ENCODE data around the gene SCFD2. TPM values are rescaled to one million over a fixed set of nuclear protein-coding genes. Genes with fewer than 3 reads are reported as not detected.

The SCFD2 gene
- total RNA-seq, 1 donor from 2014 or later, result 11.9 TPM

DNA sequence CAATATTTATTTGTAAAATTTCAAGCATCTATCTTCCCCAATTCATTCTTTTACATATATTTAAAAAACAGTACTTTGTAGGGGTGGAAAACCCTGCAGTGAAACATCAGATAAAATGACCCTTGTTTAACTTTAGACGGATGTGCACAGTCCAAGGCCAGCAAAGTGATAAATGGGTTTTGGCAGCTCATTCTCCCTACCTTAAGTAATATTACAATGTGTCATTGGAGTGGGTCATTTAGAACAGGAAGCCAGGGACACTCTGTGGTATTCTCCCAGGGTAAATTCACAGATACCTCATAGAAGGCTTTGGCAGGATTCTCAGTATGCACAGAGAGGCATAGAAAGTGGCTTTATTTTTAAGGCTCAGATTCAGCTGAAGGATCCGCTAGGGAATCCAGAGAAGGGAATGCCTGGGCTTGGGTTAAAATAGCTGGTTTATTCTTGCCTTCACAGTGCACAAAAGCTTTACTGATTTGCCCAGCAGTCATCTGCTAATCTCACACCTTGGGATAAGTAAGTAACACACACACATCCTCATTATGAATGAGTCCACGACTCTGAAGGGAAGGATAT lies 297.0 kb downstream of the SCFD2 start:
- peaks cover 6% of the 10 kb centered on the region for H3K4me1 Mint-ChIP-seq (ENCODE audit: low read depth, unreplicated experiment)

DNA sequence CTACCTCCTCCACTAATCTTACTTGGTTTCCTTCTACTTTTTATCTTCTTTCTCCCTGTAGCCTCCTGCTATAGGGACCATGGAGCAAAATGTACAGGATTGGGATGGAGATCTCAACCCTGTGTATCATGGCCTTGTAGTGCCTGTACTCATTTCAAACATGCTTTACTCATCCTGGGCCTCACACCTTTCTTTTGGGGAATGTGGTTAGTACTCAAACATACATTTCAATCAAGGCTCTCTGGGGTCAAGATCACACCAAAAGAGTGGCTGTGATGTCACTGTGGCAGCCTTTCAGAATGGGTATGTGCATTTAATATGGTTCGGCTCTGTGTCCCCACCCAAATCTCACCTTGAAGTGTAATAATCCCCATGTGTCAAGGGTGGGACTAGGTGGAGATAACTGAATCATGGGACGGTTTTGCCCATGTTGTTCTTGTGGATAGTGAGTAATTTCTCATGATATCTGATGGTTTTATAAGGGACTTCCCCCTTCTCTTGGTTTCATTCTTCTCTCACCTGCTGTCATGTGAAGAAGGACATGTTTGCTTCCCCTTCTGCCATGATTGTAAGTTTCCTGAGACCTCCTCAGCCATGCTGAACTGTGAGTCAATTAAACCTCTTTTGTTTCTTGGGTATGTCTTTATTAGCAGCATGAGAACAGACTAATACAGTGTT lies 298.6 kb downstream of the SCFD2 start:
- Mint-ChIP-seq H3K4me3 (ENCODE audit: unreplicated experiment) (no peak overlapping the region), H3K27ac (ENCODE audit: unreplicated experiment) (no peak overlapping the region), H3K4me1 (ENCODE audit: low read depth, unreplicated experiment) (peaks cover 4% of the 10 kb centered on the region), H3K9me3 (ENCODE audit: unreplicated experiment) (peaks cover 5% of the 10 kb centered on the region), H3K36me3 (ENCODE audit: low read depth, unreplicated experiment) (peaks cover 4% of the 10 kb centered on the region), H3K27me3 (ENCODE audit: low read depth, unreplicated experiment) (no peaks in the 10 kb centered on the region)
- FAIRE-seq (no peak), DNase-seq (ENCODE audit: low read depth) (no peak)
- Histone ChIP-seq H3K27ac (ENCODE audit: low read depth, low read length) (no peak overlapping the region), H3K4me2 (ENCODE audit: low read length) (no peak overlapping the region), H4K20me1 (ENCODE audit: insufficient read depth, low read length) (no peaks in the 10 kb centered on the region), H3K4me3 (ENCODE audit: insufficient read depth, low read depth, low read length) (no peak overlapping the region), H3K4me1 (ENCODE audit: insufficient read depth, low read length) (no peaks in the 10 kb centered on the region), H3K9ac (ENCODE audit: low read length) (no peak overlapping the region), H3K79me2 (ENCODE audit: insufficient read depth, low read length) (no peaks in the 10 kb centered on the region), H3K9me3 (ENCODE audit: insufficient read depth, low read depth, low read length) (no peaks in the 10 kb centered on the region), H3K27me3 (ENCODE audit: insufficient read depth, low read length) (no peaks in the 10 kb centered on the region), H2AFZ (ENCODE audit: low read depth, low read length) (no peak overlapping the region), H3K36me3 (ENCODE audit: insufficient read depth, low read length) (no peaks in the 10 kb centered on the region)
- no peak for TF ChIP-seq EZH2 (IDR thresholded peaks at IDR 0.05; ENCODE audit: insufficient read depth, low read length)
- TF ChIP-seq, protein P1, sequence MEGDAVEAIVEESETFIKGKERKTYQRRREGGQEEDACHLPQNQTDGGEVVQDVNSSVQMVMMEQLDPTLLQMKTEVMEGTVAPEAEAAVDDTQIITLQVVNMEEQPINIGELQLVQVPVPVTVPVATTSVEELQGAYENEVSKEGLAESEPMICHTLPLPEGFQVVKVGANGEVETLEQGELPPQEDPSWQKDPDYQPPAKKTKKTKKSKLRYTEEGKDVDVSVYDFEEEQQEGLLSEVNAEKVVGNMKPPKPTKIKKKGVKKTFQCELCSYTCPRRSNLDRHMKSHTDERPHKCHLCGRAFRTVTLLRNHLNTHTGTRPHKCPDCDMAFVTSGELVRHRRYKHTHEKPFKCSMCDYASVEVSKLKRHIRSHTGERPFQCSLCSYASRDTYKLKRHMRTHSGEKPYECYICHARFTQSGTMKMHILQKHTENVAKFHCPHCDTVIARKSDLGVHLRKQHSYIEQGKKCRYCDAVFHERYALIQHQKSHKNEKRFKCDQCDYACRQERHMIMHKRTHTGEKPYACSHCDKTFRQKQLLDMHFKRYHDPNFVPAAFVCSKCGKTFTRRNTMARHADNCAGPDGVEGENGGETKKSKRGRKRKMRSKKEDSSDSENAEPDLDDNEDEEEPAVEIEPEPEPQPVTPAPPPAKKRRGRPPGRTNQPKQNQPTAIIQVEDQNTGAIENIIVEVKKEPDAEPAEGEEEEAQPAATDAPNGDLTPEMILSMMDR (IDR thresholded peaks at IDR 0.05; ENCODE audit: insufficient read depth, low read depth, low read length), result no peak

More for the DNA sequence above, 297.0 kb downstream of the SCFD2 start:
- Histone ChIP-seq H3K9me3 (ENCODE audit: insufficient read depth, low read depth, low read length) (no peaks in the 10 kb centered on the region), H3K4me3 (ENCODE audit: insufficient read depth, low read depth, low read length) (no peak overlapping the region), H3K9ac (ENCODE audit: low read length) (no peak overlapping the region), H3K79me2 (ENCODE audit: insufficient read depth, low read length) (no peaks in the 10 kb centered on the region), H3K36me3 (ENCODE audit: insufficient read depth, low read length) (no peaks in the 10 kb centered on the region), H3K4me1 (ENCODE audit: insufficient read depth, low read length) (no peaks in the 10 kb centered on the region), H4K20me1 (ENCODE audit: insufficient read depth, low read length) (no peaks in the 10 kb centered on the region), H2AFZ (ENCODE audit: low read depth, low read length) (no peak overlapping the region), H3K4me2 (ENCODE audit: low read length) (no peak overlapping the region), H3K27me3 (ENCODE audit: insufficient read depth, low read length) (no peaks in the 10 kb centered on the region), H3K27ac (ENCODE audit: low read depth, low read length) (no peak overlapping the region)
- FAIRE-seq (no peak), DNase-seq (ENCODE audit: low read depth) (peak; percentile 83)
- Mint-ChIP-seq H3K27ac (ENCODE audit: unreplicated experiment) (no peak overlapping the region), H3K36me3 (ENCODE audit: low read depth, unreplicated experiment) (peaks cover 4% of the 10 kb centered on the region), H3K27me3 (ENCODE audit: low read depth, unreplicated experiment) (no peaks in the 10 kb centered on the region), H3K9me3 (ENCODE audit: unreplicated experiment) (peaks cover 5% of the 10 kb centered on the region), H3K4me3 (ENCODE audit: unreplicated experiment) (no peak overlapping the region)
- TF ChIP-seq EZH2 (IDR thresholded peaks at IDR 0.05; ENCODE audit: insufficient read depth, low read length), result no peak
- TF ChIP-seq, protein P1 (IDR thresholded peaks at IDR 0.05; ENCODE audit: insufficient read depth, low read depth, low read length), result no peak

DNA sequence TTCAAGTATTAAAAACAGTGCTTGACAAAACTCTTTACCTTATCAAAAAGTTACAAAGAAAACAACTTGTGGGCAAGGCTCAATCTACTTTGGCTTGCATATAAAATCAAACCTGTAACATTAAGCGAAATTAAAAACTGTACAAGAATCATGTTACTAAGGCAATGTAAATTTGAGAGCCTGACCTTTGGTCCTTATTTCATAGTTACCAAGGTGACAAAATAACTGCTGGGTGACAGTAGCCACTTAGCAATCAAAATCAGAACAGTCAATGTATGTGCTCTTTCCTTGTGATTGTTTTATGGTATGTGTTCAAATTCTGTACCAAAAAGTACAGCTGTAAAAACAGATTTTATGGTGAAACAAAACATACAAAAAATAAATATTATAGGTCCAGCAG lies 299.7 kb downstream of the SCFD2 start:
- Histone ChIP-seq H3K9me3 (ENCODE audit: insufficient read depth, low read depth, low read length) (no peaks in the 10 kb centered on the region), H3K36me3 (ENCODE audit: insufficient read depth, low read length) (no peaks in the 10 kb centered on the region), H2AFZ (ENCODE audit: low read depth, low read length) (no peak overlapping the region), H3K79me2 (ENCODE audit: insufficient read depth, low read length) (no peaks in the 10 kb centered on the region), H3K9ac (ENCODE audit: low read length) (no peak overlapping the region), H3K4me3 (ENCODE audit: insufficient read depth, low read depth, low read length) (no peak overlapping the region), H3K4me2 (ENCODE audit: low read length) (no peak overlapping the region), H3K27ac (ENCODE audit: low read depth, low read length) (no peak overlapping the region), H3K27me3 (ENCODE audit: insufficient read depth, low read length) (no peaks in the 10 kb centered on the region), H4K20me1 (ENCODE audit: insufficient read depth, low read length) (no peaks in the 10 kb centered on the region), H3K4me1 (ENCODE audit: insufficient read depth, low read length) (no peaks in the 10 kb centered on the region)
- TF ChIP-seq EZH2 (IDR thresholded peaks at IDR 0.05; ENCODE audit: insufficient read depth, low read length), result no peak
- TF ChIP-seq, protein P1 (IDR thresholded peaks at IDR 0.05; ENCODE audit: insufficient read depth, low read depth, low read length), result no peak
- H3K27me3 Mint-ChIP-seq (ENCODE audit: low read depth, unreplicated experiment), result no peaks in the 10 kb centered on the region
- DNase-seq (ENCODE audit: low read depth), result no peak
- FAIRE-seq, result no peak
- no peak overlapping the region for H3K27ac Mint-ChIP-seq (ENCODE audit: unreplicated experiment)
- no peak overlapping the region for H3K4me3 Mint-ChIP-seq (ENCODE audit: unreplicated experiment)
- peaks cover 5% of the 10 kb centered on the region for H3K9me3 Mint-ChIP-seq (ENCODE audit: unreplicated experiment)
- H3K36me3 Mint-ChIP-seq (ENCODE audit: low read depth, unreplicated experiment), result peaks cover 4% of the 10 kb centered on the region
- H3K4me1 Mint-ChIP-seq (ENCODE audit: low read depth, unreplicated experiment), result peaks cover 4% of the 10 kb centered on the region

Measured in astrocyte (in vitro differentiated cells and primary cell).